Measurements from ENCODE around the gene COX6B1. TPM values are rescaled to one million over a fixed set of nuclear protein-coding genes. Genes with fewer than 3 reads are reported as not detected.

The COX6B1 gene
- total RNA-seq, 4 donors from 2014 or later = 139 to 941 (median 369) TPM

- H3K4me1 ChIP-seq = no peaks in the 10 kb centered on the region
- no peak for TF ChIP-seq CTCF (IDR thresholded peaks at IDR 0.05)
- no peak for TF ChIP-seq POLR2A (IDR thresholded peaks at IDR 0.05)
- H3K9me3 ChIP-seq = no peaks in the 10 kb centered on the region
- intact Hi-C loops (cut with DNase I) = loop anchor here (5.0 kb wide), 1 partner anchor 240 kb away; no protein-coding TSS in a partner anchor
- DNase-seq = no peak
- H3K27me3 ChIP-seq = no peaks in the 10 kb centered on the region
- 52 to 74% methylated on average over 6 of the region's 11 CpGs for WGBS, 2 donors
- no peak overlapping the region for H3K27ac ChIP-seq
- H3K36me3 ChIP-seq = no peaks in the 10 kb centered on the region
- H3K4me3 ChIP-seq (replicated peaks in 1 of 3) = no peak overlapping the region
Measured at GRCh38 chr19:35692010-35692409, 43.9 kb downstream of the COX6B1 start.

DNA sequence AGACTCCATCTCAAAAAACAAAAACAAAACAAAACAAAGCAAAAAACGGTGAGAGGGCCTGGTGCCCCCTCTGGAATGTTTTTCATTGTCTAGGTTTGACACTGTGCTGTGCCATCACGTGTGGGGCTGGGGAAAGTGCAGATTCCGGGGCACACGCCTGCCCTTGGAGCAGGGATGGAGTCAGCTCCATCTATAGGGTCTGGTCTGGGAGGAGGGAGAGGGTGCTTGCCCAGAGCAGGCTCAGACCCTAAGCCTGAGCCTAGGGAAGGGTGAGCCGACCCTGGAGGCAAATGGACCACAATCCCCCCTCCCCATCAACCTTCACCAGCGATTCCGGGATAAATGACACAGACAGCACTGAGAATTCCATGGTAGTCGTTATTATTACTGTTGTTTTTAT is 45.3 kb downstream of the COX6B1 start:
- intact Hi-C loops (cut with DNase I) = loop anchor here (5.0 kb wide), 1 partner anchor 239 kb away; no protein-coding TSS in a partner anchor
- TF ChIP-seq CTCF (IDR thresholded peaks at IDR 0.05) (no peak), POLR2A (IDR thresholded peaks at IDR 0.05) (no peak)
- WGBS, 2 donors = 16 to 18% methylated on average over 8 of the region's 8 CpGs
- H3K4me1 ChIP-seq = no peaks in the 10 kb centered on the region
- no peak overlapping the region for H3K4me3 ChIP-seq (replicated peaks in 1 of 3)
- no peaks in the 10 kb centered on the region for H3K36me3 ChIP-seq
- H3K9me3 ChIP-seq = no peaks in the 10 kb centered on the region
- H3K27me3 ChIP-seq = no peaks in the 10 kb centered on the region
- no peak overlapping the region for H3K27ac ChIP-seq
- DNase-seq = no peak

DNA sequence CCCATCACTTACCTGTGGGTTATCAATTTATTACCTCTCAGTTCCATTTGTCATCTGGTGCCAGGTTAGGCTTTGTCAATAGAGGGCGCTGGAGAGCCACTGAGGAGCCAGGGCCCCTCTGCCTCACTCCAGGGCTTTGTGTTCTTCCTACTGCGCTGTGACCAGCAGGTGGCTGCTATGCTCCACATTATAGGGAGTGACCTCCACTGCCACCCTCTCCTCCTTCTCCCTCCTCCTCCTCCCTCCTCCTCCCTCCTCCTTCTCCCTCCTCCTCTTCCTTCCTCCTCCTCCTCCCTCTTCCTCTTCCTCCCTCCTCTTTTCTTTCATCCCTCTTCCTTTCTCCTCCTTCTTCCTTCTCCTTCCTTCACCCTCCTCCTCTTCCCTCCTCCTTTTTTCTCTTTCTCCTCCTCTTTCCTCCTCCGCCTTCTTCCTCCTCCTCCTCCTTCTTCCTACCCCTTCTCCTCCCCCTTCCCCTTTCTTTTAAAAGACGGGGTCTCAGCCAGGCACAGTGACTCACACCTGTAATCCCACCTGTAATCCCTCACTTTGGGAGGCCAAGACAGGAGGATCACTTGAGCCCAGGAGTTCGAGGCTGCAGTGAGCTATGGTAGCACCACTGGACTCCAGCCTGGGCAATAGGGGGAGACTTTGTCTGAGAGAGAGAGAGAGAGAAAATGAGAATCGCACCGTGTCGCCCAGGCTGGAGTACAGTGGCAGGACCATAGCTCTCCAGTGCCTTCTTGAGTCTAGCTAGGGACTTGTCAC is 45.9 kb downstream of the COX6B1 start:
- 36 to 37% methylated on average over 8 of the region's 8 CpGs for WGBS, 2 donors
- H3K4me1 ChIP-seq = no peaks in the 10 kb centered on the region
- H3K27ac ChIP-seq = no peak overlapping the region
- peak; percentile 94 to 99 (median 98) for TF ChIP-seq CTCF (IDR thresholded peaks at IDR 0.05)
- TF ChIP-seq POLR2A (IDR thresholded peaks at IDR 0.05) = no peak
- DNase-seq = peak; percentile 89 to 90
- no peaks in the 10 kb centered on the region for H3K9me3 ChIP-seq
- intact Hi-C loops (cut with DNase I) = loop anchor here (2.0 to 5.0 kb wide), 2 partner anchors 23 to 238 kb away; no protein-coding TSS in a partner anchor
- H3K36me3 ChIP-seq = no peaks in the 10 kb centered on the region
- no peaks in the 10 kb centered on the region for H3K27me3 ChIP-seq
- no peak overlapping the region for H3K4me3 ChIP-seq (replicated peaks in 1 of 3)

DNA sequence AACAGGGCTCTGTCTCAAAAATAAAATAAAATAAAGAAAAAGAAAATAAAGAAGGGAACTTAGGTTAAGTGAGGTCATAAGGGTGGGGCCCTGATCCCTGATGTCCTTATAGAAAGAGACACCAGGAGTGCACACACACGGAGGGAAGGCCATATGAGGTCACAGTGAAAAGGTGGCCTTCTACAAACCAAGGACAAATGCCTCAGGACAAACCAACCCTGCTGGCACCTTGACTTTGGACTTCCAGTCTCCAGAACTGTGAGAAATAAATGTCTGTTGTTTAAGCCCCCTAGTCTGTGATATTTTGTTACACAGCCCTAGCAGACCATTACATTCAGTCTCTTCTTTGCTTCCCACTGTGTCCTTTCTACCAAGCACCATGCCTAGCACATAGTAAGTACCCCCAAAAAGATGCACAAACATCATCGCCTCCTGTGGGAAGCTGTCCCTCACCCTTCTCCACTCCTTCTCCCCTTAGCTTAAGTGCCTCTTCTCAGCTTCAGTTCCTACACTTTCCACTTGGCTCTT is 47.8 kb downstream of the COX6B1 start:
- WGBS, 2 donors = 81 to 87% methylated on average over 2 of the region's 2 CpGs
- TF ChIP-seq POLR2A (IDR thresholded peaks at IDR 0.05) = no peak
- TF ChIP-seq CTCF (IDR thresholded peaks at IDR 0.05) = no peak
- Histone ChIP-seq H3K36me3 (no peaks in the 10 kb centered on the region), H3K4me3 (replicated peaks in 1 of 3) (no peak overlapping the region), H3K9me3 (no peaks in the 10 kb centered on the region), H3K4me1 (no peaks in the 10 kb centered on the region), H3K27ac (no peak overlapping the region), H3K27me3 (no peaks in the 10 kb centered on the region)
- intact Hi-C loops (cut with DNase I) = loop anchor here (2.0 kb wide), 1 partner anchor 21 kb away; no protein-coding TSS in a partner anchor
- DNase-seq = no peak

DNA sequence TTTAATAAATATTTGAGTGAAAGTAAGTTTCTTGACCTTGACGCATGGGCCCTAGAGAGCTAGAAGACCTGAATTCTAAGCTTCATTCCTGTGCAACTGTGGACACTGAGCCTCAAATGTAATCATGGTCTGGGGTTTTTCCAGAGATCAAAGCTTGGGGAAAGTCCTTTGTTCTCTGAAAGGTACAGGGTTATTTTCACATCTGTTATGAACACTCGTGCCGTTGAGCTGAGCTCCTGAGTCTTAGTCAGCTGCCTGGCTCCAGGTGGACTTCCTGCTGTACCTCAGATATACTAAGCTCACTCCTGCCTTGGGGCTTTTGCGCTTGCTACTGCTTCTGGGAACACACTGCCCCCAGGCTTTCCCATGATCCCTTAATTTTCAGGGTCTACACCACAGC is 48.7 kb downstream of the COX6B1 start:
- DNase-seq = no peak
- Histone ChIP-seq H3K4me1 (no peaks in the 10 kb centered on the region), H3K4me3 (replicated peaks in 1 of 3) (no peak overlapping the region), H3K36me3 (no peaks in the 10 kb centered on the region), H3K9me3 (no peaks in the 10 kb centered on the region), H3K27me3 (no peaks in the 10 kb centered on the region), H3K27ac (no peak overlapping the region)
- intact Hi-C loops (cut with DNase I) = no loop called here
- WGBS, 2 donors = 73 to 83% methylated on average over 4 of the region's 4 CpGs
- TF ChIP-seq POLR2A (IDR thresholded peaks at IDR 0.05) (no peak), CTCF (IDR thresholded peaks at IDR 0.05) (no peak)
